ENCODE results near the gene KAT8. TPM values are rescaled to one million over a fixed set of nuclear protein-coding genes. Genes with fewer than 3 reads are reported as not detected.

KAT8 gene
- polyA plus RNA-seq, 3 donors = 34.5 to 136 (median 42.0) TPM

DNA sequence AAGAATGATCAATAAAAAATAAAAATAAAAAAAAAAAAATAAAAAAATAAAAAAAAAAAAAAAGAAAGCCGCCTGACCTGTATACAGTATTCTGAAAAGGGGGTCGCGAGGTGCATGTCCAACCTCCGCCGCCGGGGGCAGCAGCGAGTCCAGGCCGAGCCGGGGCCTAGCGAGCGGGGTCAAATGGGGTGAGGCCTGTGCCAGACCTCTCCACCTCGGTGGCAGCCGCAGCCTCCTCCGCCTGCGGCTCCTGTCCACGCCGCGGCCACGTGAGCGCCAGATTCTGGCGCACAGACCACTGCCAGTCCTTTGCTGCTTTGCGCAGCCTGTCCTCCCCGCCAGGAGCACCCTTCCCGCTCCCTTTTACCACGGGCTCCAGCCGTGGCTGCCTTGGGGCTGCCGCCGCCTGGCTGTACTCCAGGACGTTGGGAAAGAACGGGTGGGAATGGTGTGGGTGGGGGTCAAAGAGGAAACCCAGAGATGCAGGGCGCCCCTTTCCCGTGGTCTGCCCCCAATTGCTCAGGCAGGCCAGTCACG is 11.7 kb upstream of the KAT8 start:
- WGBS (ENCODE audit: insufficient coverage) = under 1% methylated on average over 25 of the region's 33 CpGs
- intact Hi-C loops (cut with micrococcal nuclease) = loop anchor here in 1 of 2 donors (2.0 kb wide), 1 partner anchor 37 kb away; no protein-coding TSS in a partner anchor

DNA sequence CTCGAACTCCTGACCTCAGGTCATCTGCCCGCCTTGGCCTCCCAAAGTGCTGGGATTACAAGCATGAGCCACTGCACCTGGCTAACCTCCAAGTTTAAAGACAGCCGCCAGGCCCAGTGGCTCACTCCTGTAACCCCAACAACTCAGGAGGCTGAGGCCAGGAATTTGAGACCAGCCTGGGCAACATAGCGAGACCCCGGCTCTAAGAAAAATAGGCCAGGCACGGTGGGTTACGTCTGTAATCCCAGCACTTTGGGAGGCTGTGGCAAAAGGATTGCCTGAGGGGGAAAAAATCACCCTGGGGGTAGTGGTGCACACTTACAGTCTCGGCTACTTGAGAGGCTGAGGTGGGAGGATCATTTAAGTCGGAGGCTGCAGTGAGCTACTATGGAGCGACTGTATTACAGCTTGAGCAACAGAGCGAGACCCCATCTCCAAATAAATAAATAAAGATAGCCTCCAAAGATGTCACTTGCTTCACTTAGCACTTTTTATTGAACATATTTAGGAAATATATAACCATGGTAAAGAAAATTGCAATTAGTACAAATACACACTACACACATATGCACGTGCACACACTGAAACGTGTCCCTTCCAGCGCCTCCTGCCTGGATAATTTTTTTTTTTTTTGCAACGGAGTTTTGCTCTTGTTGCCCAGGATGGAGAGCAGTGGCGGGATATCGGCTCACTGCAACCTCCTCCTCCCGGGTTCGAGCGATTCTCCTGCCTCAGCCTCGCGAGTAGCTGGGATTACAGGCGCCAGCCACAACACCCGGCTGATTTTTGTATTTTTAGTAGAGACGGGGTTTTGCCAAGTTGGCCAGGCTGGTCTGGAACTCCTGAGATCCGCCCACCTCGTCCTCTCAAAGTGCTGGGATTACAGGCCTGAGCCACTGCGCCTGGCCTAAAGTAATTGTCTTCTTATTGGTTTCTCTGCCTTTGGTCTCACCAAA is 10.7 kb upstream of the KAT8 start:
- no peak overlapping the region for H2AFZ ChIP-seq (ENCODE audit: insufficient read depth, low read depth, low read length, poor library complexity, severe bottlenecking)
- Mint-ChIP-seq H3K36me3 (peaks cover 25% of the 10 kb centered on the region in 2 donors), H3K4me1 (peaks cover 29% of the 10 kb centered on the region), H3K9me3 (no peaks in the 10 kb centered on the region), H3K4me3 (no peak overlapping the region), H3K27ac (peak overlapping the region in 2 of 7 donors; percentile 77 to 90), H3K27me3 (ENCODE audit: low read depth in 3 of 3) (peaks cover 0 to 2% (median 0%) of the 10 kb centered on the region in 3 donors)
- H3K79me2 ChIP-seq (ENCODE audit: insufficient read depth, low read length) = peaks cover 37% of the 10 kb centered on the region
- peaks cover 25 to 26% of the 10 kb centered on the region in 2 donors for H3K36me3 ChIP-seq (replicated peaks in 1 of 2; ENCODE audit: control insufficient read depth in 1 of 2, insufficient read depth in 2 of 2, low read length in 2 of 2)
- H3K27ac ChIP-seq (ENCODE audit: low read depth in 1 of 2, low read length in 2 of 2) = no peak overlapping the region
- no peaks in the 10 kb centered on the region for H3K27me3 ChIP-seq (ENCODE audit: control insufficient read depth in 2 of 2, insufficient read depth in 2 of 2, low read length in 2 of 2)
- no peak for DNase-seq
- WGBS (ENCODE audit: insufficient coverage) = 96% methylated on average over 19 of the region's 28 CpGs
- no peak overlapping the region for H3K4me3 ChIP-seq (replicated peaks in 1 of 3; ENCODE audit: low read depth in 2 of 3, low read length in 3 of 3)
- no peaks in the 10 kb centered on the region for H3K9me3 ChIP-seq (replicated peaks in 1 of 2; ENCODE audit: control insufficient read depth in 1 of 2, insufficient read depth in 1 of 2, low read length in 2 of 2)
- H4K20me1 ChIP-seq (ENCODE audit: insufficient read depth, low read length) = peaks cover 8% of the 10 kb centered on the region
- TF ChIP-seq, protein P1, sequence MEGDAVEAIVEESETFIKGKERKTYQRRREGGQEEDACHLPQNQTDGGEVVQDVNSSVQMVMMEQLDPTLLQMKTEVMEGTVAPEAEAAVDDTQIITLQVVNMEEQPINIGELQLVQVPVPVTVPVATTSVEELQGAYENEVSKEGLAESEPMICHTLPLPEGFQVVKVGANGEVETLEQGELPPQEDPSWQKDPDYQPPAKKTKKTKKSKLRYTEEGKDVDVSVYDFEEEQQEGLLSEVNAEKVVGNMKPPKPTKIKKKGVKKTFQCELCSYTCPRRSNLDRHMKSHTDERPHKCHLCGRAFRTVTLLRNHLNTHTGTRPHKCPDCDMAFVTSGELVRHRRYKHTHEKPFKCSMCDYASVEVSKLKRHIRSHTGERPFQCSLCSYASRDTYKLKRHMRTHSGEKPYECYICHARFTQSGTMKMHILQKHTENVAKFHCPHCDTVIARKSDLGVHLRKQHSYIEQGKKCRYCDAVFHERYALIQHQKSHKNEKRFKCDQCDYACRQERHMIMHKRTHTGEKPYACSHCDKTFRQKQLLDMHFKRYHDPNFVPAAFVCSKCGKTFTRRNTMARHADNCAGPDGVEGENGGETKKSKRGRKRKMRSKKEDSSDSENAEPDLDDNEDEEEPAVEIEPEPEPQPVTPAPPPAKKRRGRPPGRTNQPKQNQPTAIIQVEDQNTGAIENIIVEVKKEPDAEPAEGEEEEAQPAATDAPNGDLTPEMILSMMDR (IDR thresholded peaks at IDR 0.05) = no peak
- H3K9ac ChIP-seq (ENCODE audit: insufficient read depth, low read length, poor library complexity, severe bottlenecking) = no peak overlapping the region
- H3K4me2 ChIP-seq (replicated peaks; ENCODE audit: extremely low read depth, low read length, poor library complexity, severe bottlenecking) = no peak overlapping the region
- intact Hi-C loops (cut with micrococcal nuclease) = loop anchor here in 1 of 2 donors (2.0 kb wide), 1 partner anchor 36 kb away; no protein-coding TSS in a partner anchor
- H3K4me1 ChIP-seq (ENCODE audit: control insufficient read depth in 1 of 2, insufficient read depth in 2 of 2, low read length in 2 of 2) = peaks cover 30 to 43% of the 10 kb centered on the region in 2 donors

More for the DNA sequence above, 11.7 kb upstream of the KAT8 start:
- TF ChIP-seq, protein P1 (IDR thresholded peaks at IDR 0.05) = peak; percentile 81
- Histone ChIP-seq H3K4me1 (ENCODE audit: control insufficient read depth in 1 of 2, insufficient read depth in 2 of 2, low read length in 2 of 2) (peaks cover 26 to 37% of the 10 kb centered on the region in 2 donors), H3K9ac (ENCODE audit: insufficient read depth, low read length, poor library complexity, severe bottlenecking) (peak overlapping the region; percentile 32), H3K36me3 (replicated peaks in 1 of 2; ENCODE audit: control insufficient read depth in 1 of 2, insufficient read depth in 2 of 2, low read length in 2 of 2) (peaks cover 14 to 16% of the 10 kb centered on the region in 2 donors), H3K27me3 (ENCODE audit: control insufficient read depth in 2 of 2, insufficient read depth in 2 of 2, low read length in 2 of 2) (no peaks in the 10 kb centered on the region), H3K27ac (ENCODE audit: low read depth in 1 of 2, low read length in 2 of 2) (no peak overlapping the region), H3K79me2 (ENCODE audit: insufficient read depth, low read length) (peaks cover 26% of the 10 kb centered on the region), H4K20me1 (ENCODE audit: insufficient read depth, low read length) (peaks cover 8% of the 10 kb centered on the region), H3K4me3 (replicated peaks in 1 of 3; ENCODE audit: low read depth in 2 of 3, low read length in 3 of 3) (peak overlapping the region in 2 of 3 experiments; percentile 18 to 57), H2AFZ (ENCODE audit: insufficient read depth, low read depth, low read length, poor library complexity, severe bottlenecking) (peak overlapping the region; percentile 85), H3K4me2 (replicated peaks; ENCODE audit: extremely low read depth, low read length, poor library complexity, severe bottlenecking) (peak overlapping the region; percentile 69), H3K9me3 (replicated peaks in 1 of 2; ENCODE audit: control insufficient read depth in 1 of 2, insufficient read depth in 1 of 2, low read length in 2 of 2) (no peaks in the 10 kb centered on the region)
- Mint-ChIP-seq H3K4me3 (peak overlapping the region; percentile 56 to 73), H3K27me3 (ENCODE audit: low read depth in 3 of 3) (peaks cover 0 to 2% (median 2%) of the 10 kb centered on the region in 3 donors), H3K36me3 (peaks cover 14% of the 10 kb centered on the region in 2 donors), H3K4me1 (peaks cover 22% of the 10 kb centered on the region), H3K27ac (peak overlapping the region in 6 of 7 donors; percentile 75 to 87 (median 84)), H3K9me3 (no peaks in the 10 kb centered on the region)
- DNase-seq = peak; percentile 78 to 87 (median 82)
